ENCODE measurements around the gene NTRK2.

- TF ChIP-seq CTCF (IDR thresholded peaks at IDR 0.05) (no peak), ZFX (IDR thresholded peaks at IDR 0.05; ENCODE audit: borderline replicate concordance) (no peak)
Observed at GRCh38 chr9:84791643-84792042, 122.1 kb downstream of the NTRK2 start.

Measured in 22Rv1 (cell line).